Heart right ventricle (tissue), 16 donors: ENCODE results near the gene U2AF2. TPM values are rescaled to one million over a fixed set of nuclear protein-coding genes. Genes with fewer than 3 reads are reported as not detected.

ENCODE experiments used
- ATAC-seq, 8 donors: fragments of 200-7000 bp; cut with Tn5 transposase; one replicate each; pipeline ENCODE4 v1.9.1; 2020; ENCODE audit warnings: mild to moderate bottlenecking in 8 of 8, moderate library complexity in 8 of 8, moderate number of reproducible peaks in 1 of 8
- DNase-seq, 2 donors: peaks; one replicate each; pipeline ENCODE4 v3.0.0-alpha.2; 2020
- H3K27ac ChIP-seq, 10 donors: fragments of 200-600 bp; sonication (generic) in 2 of 10; one replicate each; pipeline versions ENCODE4 v1.5.0 to v1.8.0; 2020 to 2022; ENCODE audit warnings: mild to moderate bottlenecking in 3 of 10
- H3K27me3 ChIP-seq, 7 donors: fragments of 200-600 bp; one replicate each; pipeline ENCODE4 v1.8.0; 2021 to 2022; ENCODE audit warnings: mild to moderate bottlenecking in 2 of 7
- H3K36me3 ChIP-seq, 9 donors: fragments of 200-600 bp; sonication (generic) in 1 of 9; one replicate each; pipeline versions ENCODE4 v1.5.0 to v1.8.0; 2020 to 2022; ENCODE audit warnings: mild to moderate bottlenecking in 2 of 9
- H3K4me1 ChIP-seq, 9 donors: fragments of 200-600 bp; sonication (generic) in 1 of 9; one replicate each; pipeline versions ENCODE4 v1.5.0 to v1.8.0; 2020 to 2022; ENCODE audit warnings: mild to moderate bottlenecking in 4 of 9
- H3K4me3 ChIP-seq, 10 donors: fragments of 200-600 bp; sonication (generic) in 2 of 10; one replicate each; pipeline versions ENCODE4 v1.5.0 to v1.8.0; 2020 to 2022; ENCODE audit warnings: mild to moderate bottlenecking in 7 of 10, moderate library complexity in 2 of 10
- H3K9me3 ChIP-seq, 11 donors: fragments of 200-600 bp in 10 of 11; sonication (generic) in 2 of 11; one replicate each; pipeline versions ENCODE4 v1.5.0 to v1.8.0; 2013 to 2022; ENCODE audit warnings: mild to moderate bottlenecking in 2 of 11, control low read depth in 1 of 11, moderate library complexity in 1 of 11
- CTCF ChIP-seq, 9 donors: fragments of 200-600 bp; sonication (generic) in 2 of 9; IDR thresholded peaks; one replicate each; pipeline versions ENCODE4 v1.5.0 to v1.8.0; 2021 to 2022; ENCODE audit warnings: antibody characterized with exemption in 9 of 9, mild to moderate bottlenecking in 5 of 9, moderate library complexity in 1 of 9
- WGBS, 2 donors: extraction: QIAGEN DNeasy Blood & Tissue Kit; methylation state at CpG; one replicate each; pipeline ENCODE4 v1.1.7; 2013; ENCODE audit warnings: inconsistent platforms in 1 of 2; 5-methylcytosine and 5-hydroxymethylcytosine counted together
- intact Hi-C, 10 donors: fragments of 100-400 bp; cut with DNase I; formaldehyde crosslinking; loops; one replicate each; pipeline versions ENCODE4 v1.11.1 to v1.14.2; 2022
- long read RNA-seq, 3 donors: library from polyadenylated mRNA; unstranded; transcript quantifications; one replicate each; pipeline ENCODE4 v2.0.0, GENCODE V29; 2020 to 2021
- polyA plus RNA-seq, 2 donors: library from polyadenylated mRNA; stranded (reverse); fragments of 200-250 nt; gene quantifications; one replicate each; pipeline ENCODE4 v1.2.3, GENCODE V29; 2013
- total RNA-seq, 10 donors: library from RNA; stranded (reverse); fragmentation: NEBNext Ultra II Directional in 3 of 10; extraction: Animal tissue kit (Norgen Biotek cat#: 25700) in 3 of 10; gene quantifications; one replicate each; pipeline versions ENCODE4 v1.2.1 to v1.2.4, GENCODE V29; 2021 to 2023
- donor health status: Arrhythmogenic right ventricular cardiomyopathy.
- donor health status: ischemic (EF 13 %, LVEDD 7.1; RV severe dilation, severe dysfunction).
- donor health status: healthy with polysubstance abuse.
- donor health status: DM: no; HTN: yes; CAD: no.
- donor health status: DM: no; HTN: no; CAD: no.
- donor health status: ischemic (EF 25% LVEDD 6.9; RV normal size, moderate dysfunction).
- donor health status: ischemic (EF 25% LVEDD 5.7; RV mildly dilated, moderate dysfunction).
- donor health status: healthy.
- donor health status: DM: yes; HTN: yes; CAD: no.
- donor health status: Ischemic cardiomyopathy.
- donor health status: ischemic (EF 35%, LVEDD 5.7; RV mildly dilated, moderate dysfunction).
- donor health status: nonischemic (EF 11% LVEDD 7.7; RV severe dilation, severe dysfunction).
- donor health status: DM: yes; HTN: yes; CAD: no.
- donor health status: PGD.
- donor health status: ischemic (EF 29% LVEDD 5.4; RV normal size, mild dysfunction).
- donor health status: nonischemic (EF 23%, LVEDD 6.1; RV moderate dilation, normal function).

The U2AF2 gene
- total RNA-seq, result 100 to 1,000 TPM in 1 of 10 donors, 10 to 100 TPM in 9; 64.1 to 100 (median 72.9) TPM
- 10 to 100 TPM; 75.5 to 90.2 TPM for polyA plus RNA-seq
- long read RNA-seq, donor 1, partial matches to known transcripts, result 0 of 2 reads
- long read RNA-seq, donor 1, other reads (novel, unspliced or antisense), result 2 of 2 reads
- long read RNA-seq, donor 2, partial matches to known transcripts, result 0 of 8 reads
- long read RNA-seq, donor 2, other reads (novel, unspliced or antisense), result 8 of 8 reads
- long read RNA-seq, donor 3, partial matches to known transcripts, result 0 of 1 reads
- long read RNA-seq, donor 3, other reads (novel, unspliced or antisense), result 1 of 1 reads

- peaks cover 35 to 57% (median 54%) of the 10 kb centered on the region in 9 donors for H3K4me1 ChIP-seq
Observed at GRCh38 chr19:55654868-55655647, at the start of gene U2AF2. Gene U2AF2 (plus strand): TSS chr19:55655035. CDS start chr19:55655105, 70 bp downstream.

GRCh38 chr19:55605207-55605636 lies 49.6 kb upstream of the U2AF2 start:
- peak; percentile 86 to 93 (median 89) for ATAC-seq
- 0 to 1% methylated on average over 32 to 41 of the region's 43 CpGs for WGBS, 2 donors
- DNase-seq, result peak; percentile 98
- Histone ChIP-seq H3K36me3 (peaks cover 0 to 41% (median 7%) of the 10 kb centered on the region in 9 donors), H3K9me3 (peaks cover 0 to 4% (median 0%) of the 10 kb centered on the region in 11 donors), H3K27ac (peak overlapping the region; percentile 84 to 98 (median 96)), H3K27me3 (no peaks in the 10 kb centered on the region), H3K4me3 (peak overlapping the region; percentile 51 to 85 (median 77)), H3K4me1 (peaks cover 4 to 49% (median 30%) of the 10 kb centered on the region in 9 donors)
- intact Hi-C loops, result loop anchor here in 4 of 10 donors (1.0 to 10.0 kb wide), 3 partner anchors 88 to 90 kb away; no protein-coding TSS in a partner anchor
- no peak for TF ChIP-seq CTCF (IDR thresholded peaks at IDR 0.05)

More at GRCh38 chr19:55654868-55655647, at the start of gene U2AF2:
- WGBS, 2 donors, result 0% methylated on average over 93 to 95 of the region's 95 CpGs
- DNase-seq (peak; percentile 96 to 98), ATAC-seq (peak; percentile 10 to 69 (median 60))
- Histone ChIP-seq H3K27ac (peak within 1 kb of the TSS; percentile 95 to 100 (median 99)), H3K36me3 (peaks cover 0 to 29% (median 6%) of the 10 kb centered on the region in 9 donors), H3K27me3 (no peaks in the 10 kb centered on the region), H3K9me3 (no peaks in the 10 kb centered on the region), H3K4me3 (peak within 1 kb of the TSS; percentile 78 to 99 (median 90))
- intact Hi-C loops, result loop anchor here in 3 of 10 donors (1.0 kb wide), 1 partner anchor 20 kb away; the partner anchor contains the start of gene EPN1 (in 3 of the 3)
- no peak for TF ChIP-seq CTCF (IDR thresholded peaks at IDR 0.05)

GRCh38 chr19:55605637-55606470 lies 49.0 kb upstream of the U2AF2 start, which contains the start of gene ZNF865:
Gene ZNF865 (plus strand): TSS chr19:55605647. CDS start chr19:55613619, 7,972 bp downstream.
- peak; percentile 18 to 51 (median 38) for ATAC-seq
- Histone ChIP-seq H3K9me3 (peaks cover 0 to 4% (median 0%) of the 10 kb centered on the region in 11 donors), H3K36me3 (peaks cover 0 to 48% (median 7%) of the 10 kb centered on the region in 9 donors), H3K27me3 (no peaks in the 10 kb centered on the region), H3K4me1 (peaks cover under 1 to 52% (median 32%) of the 10 kb centered on the region in 9 donors), H3K4me3 (peak within 1 kb of the TSS; percentile 51 to 85 (median 77)), H3K27ac (peak within 1 kb of the TSS; percentile 84 to 98 (median 96))
- peak; percentile 63 to 82 for DNase-seq
- TF ChIP-seq CTCF (IDR thresholded peaks at IDR 0.05), result peak; percentile 36 to 81 (median 63)
- intact Hi-C loops, result loop anchor here in 7 of 10 donors (1.0 to 10.0 kb wide), 5 partner anchors 19 to 91 kb away; partner anchors contain the start of gene ZNF784 (in 1 of the 7)
- WGBS, 2 donors, result 0 to 1% methylated on average over 35 to 44 of the region's 44 CpGs
